IMR-90 (cell line): ENCODE data around the gene LAIR2. TPM values are rescaled to one million over a fixed set of nuclear protein-coding genes. Genes with fewer than 3 reads are reported as not detected.

Source experiments
- ATAC-seq: fragments of 200-7000 bp; cut with Tn5 transposase; 2 replicates; pipeline ENCODE4 v1.9.1; 2020; ENCODE audit warnings: low read depth, mild to moderate bottlenecking, moderate library complexity
- BruUV-seq: library from RNA; stranded (reverse); fragments of 400-500 nt; replicated peaks from 2 replicates; lab custom pipeline; 2021; lab: Mats Ljungman, UMichigan
- CTCF ChIA-PET: fragments of 300-600 bp; formaldehyde crosslinking; extraction: SDS; loops from one replicate; lab custom pipeline; 2021; ENCODE audit warnings: antibody characterized with exemption; lab: Yijun Ruan, JAX
- POLR2A ChIA-PET: fragments of 300-600 bp; sonication (Branson Sonifier 250); formaldehyde crosslinking; loops from one replicate; lab custom pipeline; 2022; ENCODE audit warnings: antibody characterized with exemption; ENCODE audit not compliant: unreplicated experiment; lab: Charles Lee
- DNase-seq: peaks from one replicate; pipeline ENCODE4 v3.0.0; 2013
- H2AFZ ChIP-seq: replicated peaks from 2 replicates; pipeline ENCODE3; 2013; ENCODE audit warnings: low read length, mild to moderate bottlenecking; ENCODE audit not compliant: poor library complexity
- H2AK5ac ChIP-seq: 2 replicates; pipeline ENCODE4 v1.6.1; 2013; ENCODE audit warnings: low read depth, low read length, inconsistent platforms
- H2AK9ac ChIP-seq: replicated peaks from 2 replicates; pipeline ENCODE3; 2013; ENCODE audit warnings: mild to moderate bottlenecking, low read depth, low read length, moderate library complexity; ENCODE audit not compliant: poor library complexity
- H2BK120ac ChIP-seq: 2 replicates; pipeline ENCODE4 v1.6.1; 2013; ENCODE audit warnings: low read depth, low read length, inconsistent platforms
- H2BK15ac ChIP-seq: 3 replicates; pipeline ENCODE4 v1.6.1; 2013; ENCODE audit warnings: low read depth, low read length, inconsistent platforms
- H2BK20ac ChIP-seq: 2 replicates; pipeline ENCODE4 v1.6.1; 2013; ENCODE audit warnings: low read depth, mild to moderate bottlenecking, inconsistent platforms, low read length, moderate library complexity
- H2BK5ac ChIP-seq: 2 replicates; pipeline ENCODE4 v1.6.1; 2013; ENCODE audit warnings: mild to moderate bottlenecking, low read depth, low read length, inconsistent platforms; ENCODE audit not compliant: poor library complexity, severe bottlenecking
- H3K14ac ChIP-seq: replicated peaks from 2 replicates; pipeline ENCODE4 v1.6.1; 2013; ENCODE audit warnings: low read depth, low read length, inconsistent platforms
- H3K18ac ChIP-seq: 2 replicates; pipeline ENCODE4 v1.6.1; 2013; ENCODE audit warnings: low read depth, low read length, control low read depth
- H3K23ac ChIP-seq: 2 replicates; pipeline ENCODE4 v1.6.1; 2013; ENCODE audit warnings: low read depth, low read length, inconsistent platforms
- H3K27ac ChIP-seq: 2 replicates; pipeline ENCODE4 v1.5.1; 2013; ENCODE audit warnings: mild to moderate bottlenecking, control low read depth, low read length; ENCODE audit not compliant: insufficient read depth
- H3K27me3 ChIP-seq: 2 replicates; pipeline ENCODE4 v1.6.1; 2013; ENCODE audit warnings: low read length; ENCODE audit not compliant: control insufficient read depth, insufficient read depth
- H3K36me3 ChIP-seq: 2 replicates; pipeline ENCODE4 v1.6.1; 2013; ENCODE audit warnings: low read length, mixed read lengths; ENCODE audit not compliant: control insufficient read depth, insufficient read depth
- H3K4ac ChIP-seq: 2 replicates; pipeline ENCODE4 v1.6.1; 2013; ENCODE audit warnings: low read depth, low read length, inconsistent platforms
- H3K4me1 ChIP-seq: 2 replicates; pipeline ENCODE4 v1.6.1; 2013; ENCODE audit warnings: low read length, mixed read lengths; ENCODE audit not compliant: control insufficient read depth, insufficient read depth
- H3K4me2 ChIP-seq: 2 replicates; pipeline ENCODE4 v1.6.1; 2013; ENCODE audit warnings: low read depth, mild to moderate bottlenecking, control low read depth, low read length, moderate library complexity
- H3K4me3 ChIP-seq: 2 replicates; pipeline ENCODE4 v1.5.1; 2013; ENCODE audit warnings: low read depth, mild to moderate bottlenecking, control low read depth, low read length, moderate library complexity; ENCODE audit not compliant: insufficient read depth
- H3K56ac ChIP-seq: 2 replicates; pipeline ENCODE4 v1.6.1; 2013; ENCODE audit warnings: low read length, inconsistent platforms; ENCODE audit not compliant: insufficient read depth; ENCODE audit errors: extremely low read depth
- H3K79me1 ChIP-seq, 2 experiments: 2 replicates each; pipeline ENCODE4 v1.6.1; 2013; ENCODE audit warnings: low read length in 2 of 2, inconsistent platforms in 1 of 2, low read depth in 1 of 2
- H3K9ac ChIP-seq: 2 replicates; pipeline ENCODE4 v1.6.1; 2013; ENCODE audit warnings: low read depth, low read length, control low read depth
- H3K9me1 ChIP-seq: 2 replicates; pipeline ENCODE4 v1.6.1; 2013; ENCODE audit warnings: low read length, inconsistent platforms; ENCODE audit not compliant: insufficient read depth
- H3K9me3 ChIP-seq: 2 replicates; pipeline ENCODE4 v1.6.1; 2013; ENCODE audit warnings: low read length; ENCODE audit not compliant: control insufficient read depth, insufficient read depth
- H4K20me1 ChIP-seq: 2 replicates; pipeline ENCODE4 v1.6.1; 2013; ENCODE audit warnings: low read length, inconsistent platforms; ENCODE audit not compliant: insufficient read depth
- H4K5ac ChIP-seq: 2 replicates; pipeline ENCODE4 v1.6.1; 2013; ENCODE audit warnings: mild to moderate bottlenecking, low read depth, low read length, control low read depth
- H4K8ac ChIP-seq, 2 experiments: 2 replicates each; pipeline ENCODE4 v1.6.1; 2013; ENCODE audit warnings: low read depth in 2 of 2, low read length in 2 of 2, control low read depth in 1 of 2, inconsistent platforms in 1 of 2
- H4K91ac ChIP-seq: 2 replicates; pipeline ENCODE4 v1.6.1; 2013; ENCODE audit warnings: low read depth, low read length, inconsistent platforms; ENCODE audit not compliant: insufficient read depth
- CHD1 ChIP-seq: IDR thresholded peaks from 2 replicates; pipeline ENCODE4 v1.6.1; 2012; ENCODE audit warnings: low read depth, low read length, improper control_type of control experiment
- WGBS, 2 experiments: methylation state at CpG; one replicate each; pipeline versions ENCODE4 v1.1.5 to v1.1.7; 2013; ENCODE audit warnings: missing lambda C conversion rate in 2 of 2; ENCODE audit not compliant: insufficient read length in 1 of 2; ENCODE audit errors: extremely low coverage in 2 of 2; 5-methylcytosine and 5-hydroxymethylcytosine counted together
- dilution Hi-C: fragments of 300-500 bp; cut with HindIII; formaldehyde crosslinking; loops from one replicate; pipeline ENCODE4 v1.14.3; 2018; ENCODE audit warnings: low sequenced_read_pairs; ENCODE audit not compliant: unreplicated experiment
- in situ Hi-C: fragments of 300-500 bp; cut with MboI; formaldehyde crosslinking; loops from 3 replicates; pipeline ENCODE4 v1.14.3; 2019; ENCODE audit warnings: low sequenced_read_pairs, inconsistent platforms, mixed read lengths
- intact Hi-C: fragments of 100-400 bp; cut with micrococcal nuclease; formaldehyde crosslinking; loops from 2 replicates; pipeline ENCODE4 v1.10.0; 2022
- polyA plus RNA-seq, 3 experiments: library from polyadenylated mRNA; depleted of rRNA; stranded (reverse); fragments of >200 nt; gene quantifications; 2 replicates each; pipeline ENCODE4 v1.2.3, GENCODE V29; 2012; ENCODE audit warnings: low replicate concordance in 1 of 3
- total RNA-seq: library from RNA; depleted of rRNA; stranded (reverse); fragments of >200 nt; gene quantifications from 2 replicates; pipeline ENCODE4 v1.2.3, GENCODE V29; 2012
- TF ChIP-seq, protein P1 (sequence below): conservative IDR thresholded peaks from 2 replicates; pipeline ENCODE4 v1.5.1; 2012; ENCODE audit warnings: mild to moderate bottlenecking, low read depth, low read length, improper control_type of control experiment

LAIR2 gene
- total and polyA plus RNA-seq, 2 of the 4 experiments (the other 2 are of a cell fraction): not detected

DNA sequence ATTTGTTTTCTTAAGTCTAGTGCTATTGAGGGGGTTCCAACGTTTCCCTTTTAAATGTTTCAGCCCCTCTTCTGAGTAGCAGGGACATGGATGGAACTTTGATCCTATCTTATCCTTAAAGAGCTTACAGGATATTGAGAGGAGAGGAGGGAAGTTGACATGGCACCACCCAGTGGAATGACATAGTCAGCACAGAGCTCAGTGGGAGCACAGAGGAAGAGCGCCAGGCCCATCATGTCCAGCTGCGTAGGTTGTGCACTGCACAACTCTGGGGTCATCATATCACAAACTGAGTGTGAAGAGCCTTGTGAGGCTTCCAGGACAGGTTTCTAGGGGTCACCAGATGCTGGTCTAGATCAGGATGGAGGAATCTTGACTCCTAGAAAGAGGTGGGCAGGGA, 25.0 kb upstream of the LAIR2 start:
- no peak for DNase-seq
- TF ChIP-seq CHD1: no peak
- TF ChIP-seq, protein P1, sequence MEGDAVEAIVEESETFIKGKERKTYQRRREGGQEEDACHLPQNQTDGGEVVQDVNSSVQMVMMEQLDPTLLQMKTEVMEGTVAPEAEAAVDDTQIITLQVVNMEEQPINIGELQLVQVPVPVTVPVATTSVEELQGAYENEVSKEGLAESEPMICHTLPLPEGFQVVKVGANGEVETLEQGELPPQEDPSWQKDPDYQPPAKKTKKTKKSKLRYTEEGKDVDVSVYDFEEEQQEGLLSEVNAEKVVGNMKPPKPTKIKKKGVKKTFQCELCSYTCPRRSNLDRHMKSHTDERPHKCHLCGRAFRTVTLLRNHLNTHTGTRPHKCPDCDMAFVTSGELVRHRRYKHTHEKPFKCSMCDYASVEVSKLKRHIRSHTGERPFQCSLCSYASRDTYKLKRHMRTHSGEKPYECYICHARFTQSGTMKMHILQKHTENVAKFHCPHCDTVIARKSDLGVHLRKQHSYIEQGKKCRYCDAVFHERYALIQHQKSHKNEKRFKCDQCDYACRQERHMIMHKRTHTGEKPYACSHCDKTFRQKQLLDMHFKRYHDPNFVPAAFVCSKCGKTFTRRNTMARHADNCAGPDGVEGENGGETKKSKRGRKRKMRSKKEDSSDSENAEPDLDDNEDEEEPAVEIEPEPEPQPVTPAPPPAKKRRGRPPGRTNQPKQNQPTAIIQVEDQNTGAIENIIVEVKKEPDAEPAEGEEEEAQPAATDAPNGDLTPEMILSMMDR: 0 out of 2 replicates have a peak, but pooled peaks have one; percentile 12
- Histone ChIP-seq H3K4ac (no peak overlapping the region), H2BK20ac (no peak overlapping the region), H3K9me1 (peaks cover 4% of the 10 kb centered on the region; the same call in 1 of the 2 replicates), H3K27ac (no peak overlapping the region), H4K20me1 (no peaks in the 10 kb centered on the region), H3K4me1 (peaks cover 7% of the 10 kb centered on the region), H2AK5ac (no peak overlapping the region), H3K36me3 (no peaks in the 10 kb centered on the region), H3K18ac (no peak overlapping the region), H3K56ac (no peak overlapping the region), H3K4me3 (no peak overlapping the region), H3K14ac (no peak overlapping the region), H2BK120ac (no peak overlapping the region), H3K9me3 (no peaks in the 10 kb centered on the region), H3K9ac (no peak overlapping the region), H4K8ac (no peak overlapping the region), H4K91ac (no peak overlapping the region), H2AK9ac (no peak overlapping the region), H2BK15ac (no peak overlapping the region), H4K5ac (no peak overlapping the region), H3K4me2 (no peak overlapping the region), H3K27me3 (0 out of 2 replicates have a peak, but pooled peaks cover 2% of the 10 kb centered on the region), H2AFZ (peak overlapping the region; percentile 21), H3K79me1 (no peaks in the 10 kb centered on the region), H2BK5ac (no peak overlapping the region), H3K23ac (no peak overlapping the region)
- ATAC-seq: no peak
- 100% methylated on average over 2 of the region's 3 CpGs; no CpG with 5 or more reads in 1 of the 2 experiments for whole genome bisulfite sequencing, 2 experiments
- dilution Hi-C loops: no loop called here
- BruUV-seq: no TSS peak
- in situ Hi-C loops: no loop called here
- POLR2A ChIA-PET: no interaction called here
- CTCF ChIA-PET: interaction anchor here (1.0 kb wide), 1 partner anchor 12 kb away, joined by 4 read pairs; no protein-coding TSS in a partner anchor
- intact Hi-C loops: loop anchor here (10.0 kb wide), 1 partner anchor 587 kb away; the partner anchor contains the start of gene RDH13
